A549 (cell line): ENCODE measurements around the gene MEPCE.

Experiments
- ESRRA ChIP-seq: fragments of 150-350 bp; IDR thresholded peaks from 2 replicates; pipeline ENCODE4 v1.6.1; 2014; ENCODE audit warnings: mild to moderate bottlenecking, low read length, borderline replicate concordance
- HOXB5 ChIP-seq: fragments of 250-450 bp; sonication (Bioruptor Pico); IDR thresholded peaks from 2 replicates; pipeline ENCODE4 v1.5.0; 2020; ENCODE audit warnings: mild to moderate bottlenecking, moderate library complexity
- MAFK ChIP-seq: fragments of 450-650 bp; IDR thresholded peaks from 2 replicates; pipeline ENCODE4 v1.6.1; 2014; ENCODE audit not compliant: partially characterized antibody
- MAX ChIP-seq: IDR thresholded peaks from 2 replicates; pipeline ENCODE4 v1.6.1; 2012
- NPAS2 ChIP-seq: fragments of 250-450 bp; sonication (Bioruptor Pico); IDR thresholded peaks from 2 replicates; pipeline ENCODE4 v1.8.0; 2022; ENCODE audit warnings: mild to moderate bottlenecking, moderate library complexity, borderline replicate concordance
- POLR2A ChIP-seq: IDR thresholded peaks from 2 replicates; pipeline ENCODE4 v1.6.1; 2012; ENCODE audit warnings: mild to moderate bottlenecking, low read length
- POLR2AphosphoS2 ChIP-seq: conservative IDR thresholded peaks from 2 replicates; pipeline ENCODE4 v1.6.1; 2012; ENCODE audit warnings: low read length, improper control_type of control experiment, inconsistent platforms
- RCOR1 ChIP-seq: fragments of 150-350 bp; IDR thresholded peaks from 2 replicates; pipeline ENCODE4 v1.6.1; 2014; ENCODE audit warnings: antibody characterized with exemption, low read length, low read depth
- ZFP36 ChIP-seq: fragments of 450-650 bp; IDR thresholded peaks from 2 replicates; pipeline ENCODE4 v1.6.1; 2014; ENCODE audit warnings: borderline replicate concordance; ENCODE audit not compliant: partially characterized antibody
- TF ChIP-seq, protein P1 (sequence below): fragments of >200 bp; sonication (Bioruptor Twin); formaldehyde crosslinking; IDR thresholded peaks from 3 replicates; pipeline ENCODE4 v1.5.1; 2016

DNA sequence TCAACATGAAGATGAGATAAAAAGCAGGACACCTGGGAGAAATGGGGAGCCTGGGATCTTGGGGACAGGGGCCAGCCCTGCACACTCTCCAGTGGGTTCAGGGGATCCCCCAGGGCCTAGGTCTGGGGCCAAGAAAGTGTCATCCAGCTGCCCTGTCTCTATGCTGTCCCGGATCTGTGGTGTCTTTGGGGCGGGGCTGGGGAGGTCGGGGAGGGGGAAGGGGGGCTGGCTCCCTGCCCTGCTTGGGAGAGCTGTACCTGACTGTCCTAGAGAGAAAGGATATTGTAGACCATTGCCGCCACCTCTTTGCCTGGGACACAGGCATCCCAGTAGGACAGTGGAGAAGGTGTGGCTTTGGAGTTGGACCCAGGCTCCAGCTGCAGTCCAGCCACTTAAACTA, 41.4 kb downstream of the MEPCE start:
- TF ChIP-seq RCOR1, result no peak
- TF ChIP-seq, protein P1, sequence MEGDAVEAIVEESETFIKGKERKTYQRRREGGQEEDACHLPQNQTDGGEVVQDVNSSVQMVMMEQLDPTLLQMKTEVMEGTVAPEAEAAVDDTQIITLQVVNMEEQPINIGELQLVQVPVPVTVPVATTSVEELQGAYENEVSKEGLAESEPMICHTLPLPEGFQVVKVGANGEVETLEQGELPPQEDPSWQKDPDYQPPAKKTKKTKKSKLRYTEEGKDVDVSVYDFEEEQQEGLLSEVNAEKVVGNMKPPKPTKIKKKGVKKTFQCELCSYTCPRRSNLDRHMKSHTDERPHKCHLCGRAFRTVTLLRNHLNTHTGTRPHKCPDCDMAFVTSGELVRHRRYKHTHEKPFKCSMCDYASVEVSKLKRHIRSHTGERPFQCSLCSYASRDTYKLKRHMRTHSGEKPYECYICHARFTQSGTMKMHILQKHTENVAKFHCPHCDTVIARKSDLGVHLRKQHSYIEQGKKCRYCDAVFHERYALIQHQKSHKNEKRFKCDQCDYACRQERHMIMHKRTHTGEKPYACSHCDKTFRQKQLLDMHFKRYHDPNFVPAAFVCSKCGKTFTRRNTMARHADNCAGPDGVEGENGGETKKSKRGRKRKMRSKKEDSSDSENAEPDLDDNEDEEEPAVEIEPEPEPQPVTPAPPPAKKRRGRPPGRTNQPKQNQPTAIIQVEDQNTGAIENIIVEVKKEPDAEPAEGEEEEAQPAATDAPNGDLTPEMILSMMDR, result no peak
- TF ChIP-seq NPAS2 (CRISPR knock-in tag), result no peak
- TF ChIP-seq POLR2AphosphoS2, result no peak
- TF ChIP-seq MAX, result no peak
- no peak for TF ChIP-seq POLR2A
- no peak for TF ChIP-seq MAFK
- TF ChIP-seq HOXB5 (CRISPR knock-in tag), result no peak
- no peak for TF ChIP-seq ZFP36
- no peak for TF ChIP-seq ESRRA
